Measurements from ENCODE around the gene SUPT20H. TPM values are rescaled to one million over a fixed set of nuclear protein-coding genes. Genes with fewer than 3 reads are reported as not detected.

The SUPT20H gene
- total and polyA plus RNA-seq, 10 of the 15 experiments (the other 5 are each of a cell fraction or from before 2014, with no cell fraction given), result 12.3 to 69.8 (median 47.5) TPM

GRCh38 chr13:37039896-37040295 lies 19.6 kb downstream of the SUPT20H start:
- no peak overlapping the region for H3K9ac ChIP-seq (ENCODE audit: control insufficient read depth, insufficient read depth, low read length)
- intact Hi-C loops (cut with micrococcal nuclease; ENCODE audit: unreplicated experiment), result no loop called here
- H3K4me2 ChIP-seq (ENCODE audit: control insufficient read depth, insufficient read depth), result no peak overlapping the region
- H3K4me3 ChIP-seq, result no peak overlapping the region
- H3K27ac ChIP-seq (ENCODE audit: control insufficient read depth, insufficient read depth), result no peak overlapping the region
- ChIA-PET RAD21 (ENCODE audit: unreplicated experiment) (no interaction called here), POLR2A (no interaction called here), SMC1A (ENCODE audit: uncharacterized antibody, unreplicated experiment) (no interaction called here), CTCF (no interaction called here)
- H4K20me1 ChIP-seq (ENCODE audit: control insufficient read depth, insufficient read depth), result no peaks in the 10 kb centered on the region
- TF ChIP-seq ZBTB40 (IDR thresholded peaks at IDR 0.05; ENCODE audit: borderline replicate concordance), result no peak
- no peak for TF ChIP-seq FOS (IDR thresholded peaks at IDR 0.05; ENCODE audit: borderline replicate concordance, extremely low read depth, insufficient read length)
- TF ChIP-seq ZNF622 (IDR thresholded peaks at IDR 0.05), result no peak
- no peak for TF ChIP-seq BHLHE40 (IDR thresholded peaks at IDR 0.05; ENCODE audit: borderline replicate concordance in 1 of 2, low read depth in 2 of 2, low read length in 1 of 2)
- TF ChIP-seq, protein P1, sequence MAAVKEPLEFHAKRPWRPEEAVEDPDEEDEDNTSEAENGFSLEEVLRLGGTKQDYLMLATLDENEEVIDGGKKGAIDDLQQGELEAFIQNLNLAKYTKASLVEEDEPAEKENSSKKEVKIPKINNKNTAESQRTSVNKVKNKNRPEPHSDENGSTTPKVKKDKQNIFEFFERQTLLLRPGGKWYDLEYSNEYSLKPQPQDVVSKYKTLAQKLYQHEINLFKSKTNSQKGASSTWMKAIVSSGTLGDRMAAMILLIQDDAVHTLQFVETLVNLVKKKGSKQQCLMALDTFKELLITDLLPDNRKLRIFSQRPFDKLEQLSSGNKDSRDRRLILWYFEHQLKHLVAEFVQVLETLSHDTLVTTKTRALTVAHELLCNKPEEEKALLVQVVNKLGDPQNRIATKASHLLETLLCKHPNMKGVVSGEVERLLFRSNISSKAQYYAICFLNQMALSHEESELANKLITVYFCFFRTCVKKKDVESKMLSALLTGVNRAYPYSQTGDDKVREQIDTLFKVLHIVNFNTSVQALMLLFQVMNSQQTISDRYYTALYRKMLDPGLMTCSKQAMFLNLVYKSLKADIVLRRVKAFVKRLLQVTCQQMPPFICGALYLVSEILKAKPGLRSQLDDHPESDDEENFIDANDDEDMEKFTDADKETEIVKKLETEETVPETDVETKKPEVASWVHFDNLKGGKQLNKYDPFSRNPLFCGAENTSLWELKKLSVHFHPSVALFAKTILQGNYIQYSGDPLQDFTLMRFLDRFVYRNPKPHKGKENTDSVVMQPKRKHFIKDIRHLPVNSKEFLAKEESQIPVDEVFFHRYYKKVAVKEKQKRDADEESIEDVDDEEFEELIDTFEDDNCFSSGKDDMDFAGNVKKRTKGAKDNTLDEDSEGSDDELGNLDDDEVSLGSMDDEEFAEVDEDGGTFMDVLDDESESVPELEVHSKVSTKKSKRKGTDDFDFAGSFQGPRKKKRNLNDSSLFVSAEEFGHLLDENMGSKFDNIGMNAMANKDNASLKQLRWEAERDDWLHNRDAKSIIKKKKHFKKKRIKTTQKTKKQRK (IDR thresholded peaks at IDR 0.05; ENCODE audit: low read depth, low read length), result no peak
- no peak for TF ChIP-seq RAD51 (IDR thresholded peaks at IDR 0.05)
- TF ChIP-seq IRF4 (IDR thresholded peaks at IDR 0.05; ENCODE audit: low read depth, low read length), result no peak
- TF ChIP-seq SREBF2 (IDR thresholded peaks at IDR 0.05; ENCODE audit: low read length), result no peak
- TF ChIP-seq CBX3 (IDR thresholded peaks at IDR 0.05; ENCODE audit: borderline replicate concordance, low read depth), result no peak
- TF ChIP-seq RFX5 (IDR thresholded peaks at IDR 0.05; ENCODE audit: low read depth, low read length), result no peak
- no peak for TF ChIP-seq NR2C1 (IDR thresholded peaks at IDR 0.05)
- no peak for TF ChIP-seq TARDBP (IDR thresholded peaks at IDR 0.05; ENCODE audit: borderline replicate concordance)
- TF ChIP-seq WRNIP1 (IDR thresholded peaks at IDR 0.05; ENCODE audit: borderline replicate concordance, low read depth, low read length), result no peak
- TF ChIP-seq RAD21 (IDR thresholded peaks at IDR 0.05; ENCODE audit: insufficient read depth, low read depth, low read length), result no peak
- ATAC-seq (no peak), FAIRE-seq (no peak), DNase-seq (ENCODE audit: low read depth, low spot score) (no peak)
- peaks cover 0 to 23% of the 10 kb centered on the region in 2 experiments; a peak in 3 of 4 replicates for H3K36me3 ChIP-seq (ENCODE audit: control insufficient read depth in 2 of 2, insufficient read depth in 2 of 2, low read length in 1 of 2)
- no peaks in the 10 kb centered on the region for H3K4me1 ChIP-seq (ENCODE audit: control insufficient read depth, insufficient read depth, low read length)
- BruUV-seq (replicated peaks), result no TSS peak
- H3K79me2 ChIP-seq (ENCODE audit: control insufficient read depth, insufficient read depth, low read length), result no peaks in the 10 kb centered on the region
- H3K9me3 ChIP-seq (replicated peaks; ENCODE audit: control insufficient read depth, insufficient read depth, low read length), result no peaks in the 10 kb centered on the region
- in situ Hi-C loops (cut with MboI), result no loop called here
- H2AFZ ChIP-seq (ENCODE audit: control insufficient read depth, low read depth, low read length), result no peak overlapping the region
- no peaks in the 10 kb centered on the region for H3K27me3 ChIP-seq (replicated peaks in 1 of 2; ENCODE audit: control insufficient read depth in 2 of 2, insufficient read depth in 2 of 2, low read length in 1 of 2)

Data from GM12878 (cell line).